HG03354 (cell line): ENCODE measurements around the gene DEDD.

Experiments used
- ATAC-seq: cut with Tn5 transposase; IDR thresholded peaks from one replicate; pipeline ENCODE4 v1.9.1; 2021; ENCODE audit warnings: mild to moderate bottlenecking; ENCODE audit not compliant: unreplicated experiment, poor library complexity, severe bottlenecking

The DEDD gene

GRCh38 chr1:161080441-161081405 lies 51.7 kb downstream of the DEDD start:
- ATAC-seq = no peak

- no peak for ATAC-seq
These were observed 52.9 kb downstream of the DEDD start for GRCh38 chr1:161079436-161080110.

- ATAC-seq = no peak
These were observed 55.0 kb downstream of the DEDD start for GRCh38 chr1:161077426-161077825.

- ATAC-seq = no peak
These were observed 56.1 kb downstream of the DEDD start for GRCh38 chr1:161076410-161076809.

- no peak for ATAC-seq
These were observed 57.6 kb downstream of the DEDD start for GRCh38 chr1:161074676-161075368.

DNA sequence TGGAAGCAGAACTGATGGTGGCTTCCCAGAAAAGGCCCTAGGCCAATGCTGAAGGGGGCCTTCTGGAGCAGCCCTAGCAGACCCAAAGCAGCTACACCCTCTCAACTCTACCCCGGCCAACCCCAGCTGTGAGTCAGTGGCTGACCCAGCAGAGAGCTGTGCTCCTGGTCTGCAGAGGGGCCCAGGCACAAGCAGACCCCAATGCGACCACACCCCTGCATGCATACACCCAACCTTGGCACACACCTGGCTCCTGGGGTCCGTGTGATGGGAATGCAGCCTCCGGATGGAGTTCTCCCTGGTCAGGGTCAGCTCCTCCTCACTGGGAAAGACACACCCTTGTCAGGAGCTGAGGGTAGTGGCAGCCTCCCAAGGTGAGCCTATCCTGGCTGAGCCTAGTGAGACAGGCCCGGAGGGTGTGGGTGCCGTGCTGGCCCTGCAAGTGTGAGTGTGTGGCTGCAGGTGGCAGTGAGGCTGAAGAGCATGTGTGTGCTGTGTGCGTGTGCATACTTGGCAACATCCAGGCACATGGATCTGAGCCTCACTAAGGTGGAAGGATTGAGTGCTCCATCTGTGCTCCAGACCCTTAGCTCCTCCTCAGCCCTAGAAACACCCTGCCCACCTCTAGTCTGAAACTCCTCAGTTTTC lies 58.9 kb downstream of the DEDD start:
- ATAC-seq = no peak

- ATAC-seq = no peak
These were observed 59.6 kb downstream of the DEDD start for GRCh38 chr1:161072751-161073449.

DNA sequence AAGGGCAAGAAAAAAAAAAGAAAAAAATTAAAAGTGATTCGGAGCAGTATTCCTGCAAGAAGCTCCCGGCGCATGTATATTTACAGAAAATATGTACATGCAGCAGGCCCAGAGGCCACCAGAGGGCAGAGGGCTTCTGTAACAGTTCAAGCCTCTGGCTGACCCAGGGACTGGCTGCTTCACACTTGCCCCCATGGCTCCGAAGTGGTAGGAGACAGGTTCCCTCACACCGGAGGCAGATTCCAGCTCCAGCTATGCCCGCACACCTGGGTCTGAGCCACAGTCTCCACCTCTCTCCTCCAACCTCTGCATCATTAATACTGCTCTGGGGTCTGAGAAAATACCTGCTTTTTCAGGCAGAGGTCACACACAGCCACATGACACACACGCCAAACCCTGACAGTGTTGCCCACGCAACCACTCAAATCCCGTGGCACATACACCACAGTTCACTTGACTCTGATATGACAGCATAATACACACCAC lies 60.5 kb downstream of the DEDD start:
- no peak for ATAC-seq
